Breast epithelium (tissue), 3 donors: ENCODE results near the gene ZNF423.

Experiments used
- CTCF ChIP-seq, 3 donors: fragments of 450-650 bp; IDR thresholded peaks; one replicate each; pipeline ENCODE4 v1.5.1; 2016 to 2017; ENCODE audit warnings: antibody characterized with exemption in 3 of 3, mild to moderate bottlenecking in 3 of 3, moderate library complexity in 3 of 3
- POLR2A ChIP-seq: fragments of 450-650 bp; IDR thresholded peaks from one replicate; pipeline ENCODE4 v1.6.1; 2016; ENCODE audit warnings: antibody characterized with exemption, mild to moderate bottlenecking, moderate library complexity
- POLR2AphosphoS5 ChIP-seq, 3 donors: sonication (generic); formaldehyde crosslinking; IDR thresholded peaks; one replicate each; pipeline ENCODE4 v1.6.1; 2017; ENCODE audit warnings: antibody characterized with exemption in 3 of 3

- TF ChIP-seq POLR2A (no peak), CTCF (IDR thresholded peaks at IDR 0.05) (no peak), POLR2AphosphoS5 (IDR thresholded peaks at IDR 0.05) (no peak)
These were observed 345.1 kb downstream of the ZNF423 start for GRCh38 chr16:49510654-49511305.
